Ammon's horn (tissue), 1 donor: ENCODE results near the gene NAALADL2.
"Not testable (repeated sequence)": the region's sequence is repeated elsewhere in the genome, so short reads cannot be mapped to it uniquely, and the experiment has no call there.

Experiments
- DNase-seq: peaks from one replicate; pipeline ENCODE4 v3.0.0-alpha.2; 2016; ENCODE audit warnings: low spot score

The NAALADL2 gene

DNA sequence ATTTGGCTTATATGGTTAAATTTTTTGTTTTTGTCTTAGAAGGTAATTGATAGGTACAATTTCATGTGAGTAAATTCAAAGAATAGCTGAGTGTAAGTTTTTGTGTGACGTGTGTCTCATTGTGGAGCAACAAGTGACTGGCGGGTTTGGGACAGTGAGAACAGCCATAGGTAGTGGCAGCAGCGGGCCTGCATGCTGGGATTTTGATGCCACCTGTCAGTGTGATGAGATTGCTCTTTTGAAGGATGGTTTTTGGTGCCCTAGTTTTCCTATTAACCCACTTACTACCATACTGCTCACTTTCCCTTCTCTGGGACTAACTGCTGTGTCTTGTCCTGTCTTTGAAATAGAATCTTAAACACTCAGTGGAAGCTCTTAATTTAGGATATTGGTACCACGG lies 522.6 kb downstream of the NAALADL2 start:
- no peak for DNase-seq

DNA sequence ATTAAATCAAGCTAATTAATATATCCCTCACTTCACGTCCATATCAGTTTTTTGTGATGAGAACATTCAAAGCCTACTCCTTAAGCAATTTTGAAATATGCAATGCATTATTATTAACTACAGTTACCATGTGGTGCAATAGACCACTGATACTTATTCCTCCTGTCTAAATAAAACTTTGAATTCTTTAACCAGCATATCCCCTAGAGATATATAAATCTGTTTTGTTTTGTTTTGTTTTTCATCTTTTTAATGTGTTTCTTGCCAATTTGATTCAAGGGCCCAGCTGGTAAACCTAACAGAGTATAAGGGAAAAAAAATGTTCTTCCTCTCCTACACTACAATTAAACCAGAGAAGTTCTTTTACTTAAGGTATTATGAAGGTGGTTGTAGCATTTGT lies 524.2 kb downstream of the NAALADL2 start:
- DNase-seq: no peak

DNA sequence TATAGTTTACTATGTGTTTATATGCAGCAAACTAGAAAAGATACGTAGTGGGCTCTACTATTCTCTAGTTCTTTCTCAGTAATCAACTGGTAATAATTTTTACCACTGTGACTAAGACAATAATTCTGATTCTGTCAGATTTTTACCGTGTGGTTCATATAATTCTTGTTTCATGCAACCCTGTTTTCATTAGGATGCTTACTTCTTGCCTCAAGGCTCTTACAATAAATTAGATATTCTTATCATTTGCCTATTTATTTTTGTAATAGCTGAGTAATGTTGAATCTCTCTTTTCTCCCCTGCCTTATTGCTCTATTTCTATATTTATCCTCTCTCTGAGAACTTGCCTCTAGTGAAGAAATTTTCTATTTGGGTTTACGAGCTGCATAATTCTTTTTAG lies 524.7 kb downstream of the NAALADL2 start:
- no peak for DNase-seq

DNA sequence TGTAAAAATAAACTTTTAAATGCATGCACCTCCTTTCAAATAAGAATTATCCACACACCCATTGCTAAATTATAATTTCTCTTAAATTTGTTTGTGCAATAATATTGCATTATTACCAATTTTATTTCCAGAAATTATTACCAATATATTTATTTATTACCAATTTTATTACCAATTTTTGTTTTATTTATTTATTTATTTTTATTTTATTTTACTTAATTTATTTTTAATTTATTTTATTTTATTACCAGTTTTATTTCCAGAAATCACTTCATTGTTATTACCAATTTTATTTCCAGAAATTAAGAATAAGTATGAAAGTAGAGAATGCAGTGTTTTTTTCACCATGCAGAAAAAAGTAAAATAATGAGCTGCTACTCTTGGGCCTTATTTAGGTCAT lies 525.4 kb downstream of the NAALADL2 start:
- DNase-seq: no peak

DNA sequence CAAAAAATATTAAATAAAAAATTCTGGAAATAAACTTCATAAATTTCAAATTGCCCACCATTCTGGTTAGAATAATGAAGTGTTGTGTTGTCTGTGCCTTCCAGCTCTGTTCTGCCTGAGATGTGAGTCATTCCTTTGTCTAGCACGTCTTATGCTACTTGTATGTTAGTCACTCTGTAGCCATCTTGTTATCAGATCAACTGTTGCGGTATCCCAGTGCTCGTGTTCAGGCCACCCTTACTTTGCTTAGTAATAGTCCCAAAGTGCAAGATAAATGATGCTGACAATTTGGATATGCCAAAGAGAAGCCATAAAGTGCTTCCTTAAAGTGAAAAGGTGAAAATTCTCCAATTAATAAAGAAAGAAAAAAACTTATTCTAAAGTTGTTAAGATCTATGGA lies 527.5 kb downstream of the NAALADL2 start:
- DNase-seq: no peak

DNA sequence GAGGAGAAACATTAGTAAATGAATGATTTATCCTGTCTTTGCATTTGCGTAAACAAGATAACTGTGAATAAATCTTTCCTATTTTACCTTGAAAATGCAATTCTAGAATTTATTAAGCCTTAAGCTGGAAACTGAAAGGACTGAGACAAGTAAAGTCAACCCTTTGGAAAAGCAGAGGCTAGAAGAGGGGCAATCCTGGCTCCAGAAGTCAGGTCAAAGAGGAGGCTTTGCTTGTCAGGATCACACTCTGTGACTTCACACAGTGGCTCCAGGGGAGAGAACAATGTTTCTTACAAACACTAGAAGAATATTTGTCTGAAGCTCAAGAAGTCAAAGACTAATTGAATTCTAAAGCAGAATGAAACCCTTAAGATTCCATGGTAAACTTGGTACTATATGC lies 530.4 kb downstream of the NAALADL2 start:
- no peak for DNase-seq

DNA sequence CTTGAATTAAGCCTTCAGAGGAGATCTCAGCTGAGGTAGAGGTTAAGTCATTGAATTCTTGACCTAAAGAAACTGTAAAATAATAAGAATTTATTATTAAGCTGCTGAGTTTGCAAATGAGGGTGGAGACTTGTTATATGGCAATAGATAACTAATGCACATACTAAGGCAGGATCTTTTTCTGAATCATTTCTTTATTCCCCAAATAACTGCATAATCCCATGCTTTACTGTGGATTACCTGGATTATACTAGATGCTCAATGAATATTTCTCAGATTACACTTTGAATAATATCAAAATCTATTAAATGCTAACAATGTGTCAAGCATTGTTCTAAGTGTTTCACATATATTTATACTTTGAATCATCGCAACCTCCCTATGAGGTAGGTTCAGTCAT lies 532.5 kb downstream of the NAALADL2 start:
- DNase-seq: no peak

DNA sequence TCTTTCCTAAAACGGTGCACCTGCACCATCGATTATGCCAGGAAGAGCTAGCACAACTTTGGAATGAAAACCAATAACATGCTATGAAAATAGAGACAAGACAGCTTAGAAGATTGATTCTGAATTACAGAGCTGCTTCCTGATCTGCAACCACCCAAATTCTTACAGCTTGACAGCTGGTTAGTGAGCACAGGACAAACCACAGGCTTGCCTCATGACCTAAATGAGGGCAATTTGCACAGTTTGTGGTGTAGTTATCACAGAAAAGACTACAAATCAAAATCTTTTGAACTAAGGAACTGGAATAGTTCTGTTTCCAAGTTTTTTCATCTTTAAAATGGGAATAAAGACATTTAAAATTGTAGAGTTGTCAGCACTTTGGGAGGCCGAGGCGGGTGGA lies 533.5 kb downstream of the NAALADL2 start:
- DNase-seq: no peak

DNA sequence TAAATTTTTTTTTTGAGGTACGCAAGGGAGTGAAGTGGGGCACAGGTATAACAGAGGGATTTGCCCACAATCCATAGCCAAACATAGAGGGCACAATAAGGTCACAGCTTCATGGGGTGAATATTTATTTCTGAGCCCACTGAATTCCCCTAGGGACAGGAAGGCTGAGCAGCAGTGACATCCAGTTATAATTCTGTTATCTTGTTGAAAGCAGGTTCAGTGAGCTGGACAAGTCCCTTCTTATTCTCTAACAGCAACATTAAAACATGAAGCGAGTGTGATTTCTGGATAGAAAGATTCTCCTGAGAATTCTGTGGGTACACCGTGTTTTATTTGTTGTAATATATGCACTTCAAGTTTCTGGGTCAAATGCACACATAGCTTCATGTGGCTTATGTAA lies 538.2 kb downstream of the NAALADL2 start:
- no peak for DNase-seq

DNA sequence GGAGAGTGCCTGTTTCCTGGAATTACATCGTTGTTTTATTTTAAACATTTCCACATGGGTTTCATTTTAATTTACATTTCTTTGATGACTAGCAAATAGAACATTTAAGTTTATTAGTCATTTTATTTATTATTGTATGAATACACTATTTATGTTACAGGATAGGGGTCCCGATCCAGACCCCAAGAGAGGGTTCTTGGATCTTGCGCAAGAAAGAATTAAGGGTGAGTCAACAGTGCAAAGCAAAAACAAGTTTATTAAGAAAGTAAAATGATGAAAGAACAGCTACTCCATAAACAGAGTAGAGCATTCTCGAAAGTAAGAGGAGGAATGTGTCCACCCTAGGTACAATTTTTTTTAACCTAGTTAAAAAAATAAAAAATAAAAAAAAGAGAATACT lies 539.5 kb downstream of the NAALADL2 start:
- no peak for DNase-seq

DNA sequence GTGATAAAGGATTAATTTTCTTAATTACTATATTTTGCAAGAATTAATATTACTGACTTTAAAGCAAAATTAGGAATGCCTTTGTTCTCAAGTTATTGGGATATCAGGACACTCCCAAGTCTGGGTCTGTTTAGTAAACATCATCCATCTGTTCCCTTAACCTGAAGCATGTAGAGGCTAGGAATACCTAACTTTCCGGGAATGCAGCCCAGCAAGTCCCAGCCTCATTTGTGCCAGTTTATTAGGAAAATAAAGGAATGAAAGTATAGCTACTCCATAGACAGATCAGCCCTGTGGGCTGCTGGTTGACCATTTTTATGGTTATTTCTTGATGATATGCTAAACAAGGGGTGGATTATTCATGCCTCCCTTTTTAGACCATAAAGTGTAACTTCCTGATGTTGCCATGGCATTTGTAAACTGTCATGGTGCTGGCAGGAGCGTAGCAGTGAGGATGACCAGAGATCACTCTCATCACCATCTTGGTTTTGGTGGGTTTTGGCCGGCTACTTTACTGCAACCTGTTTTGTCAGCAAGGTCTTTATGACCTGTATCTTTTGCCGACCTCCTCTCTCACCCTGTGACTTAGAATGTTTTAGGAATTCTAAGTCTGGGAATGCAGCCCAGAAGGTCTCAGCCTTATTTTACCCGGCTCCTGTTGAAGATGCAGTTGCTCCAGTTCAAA lies 540.2 kb downstream of the NAALADL2 start:
- DNase-seq: no peak

DNA sequence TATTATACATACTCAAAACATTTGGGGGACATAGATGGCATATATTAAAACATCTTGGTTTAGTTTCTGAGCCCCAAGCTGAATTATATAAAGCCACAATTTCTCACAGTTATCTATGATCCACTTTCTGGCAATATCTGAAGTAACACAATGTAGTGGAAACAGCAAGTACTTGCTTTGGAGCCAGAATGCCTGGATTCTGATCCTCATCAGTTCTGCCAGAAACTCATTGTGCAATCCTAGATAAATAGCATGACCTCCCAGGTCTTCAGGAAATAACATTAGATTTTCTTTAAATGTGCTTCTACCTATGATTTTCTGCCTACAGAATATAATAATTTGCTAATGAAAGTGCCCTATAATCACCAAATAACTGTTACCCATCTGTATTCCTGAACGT lies 544.9 kb downstream of the NAALADL2 start:
- DNase-seq: no peak

DNA sequence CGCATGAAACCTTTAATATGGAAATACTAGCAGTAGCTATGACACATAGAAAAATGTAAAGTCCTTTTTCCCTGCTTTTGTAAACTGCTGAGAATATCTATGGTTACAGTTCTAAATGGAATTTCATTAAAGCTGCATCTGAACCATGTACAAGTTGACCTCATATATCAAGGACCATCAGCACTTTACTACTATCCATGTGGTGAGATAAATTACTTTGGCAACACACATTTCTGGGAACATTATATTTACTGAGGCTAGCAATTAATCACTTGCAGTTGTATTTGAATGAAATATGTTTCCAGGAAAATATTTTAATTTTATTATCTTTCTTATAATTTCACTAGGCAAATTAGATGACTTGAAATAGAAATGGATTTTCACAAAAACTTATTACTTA lies 545.5 kb downstream of the NAALADL2 start:
- no peak for DNase-seq

DNA sequence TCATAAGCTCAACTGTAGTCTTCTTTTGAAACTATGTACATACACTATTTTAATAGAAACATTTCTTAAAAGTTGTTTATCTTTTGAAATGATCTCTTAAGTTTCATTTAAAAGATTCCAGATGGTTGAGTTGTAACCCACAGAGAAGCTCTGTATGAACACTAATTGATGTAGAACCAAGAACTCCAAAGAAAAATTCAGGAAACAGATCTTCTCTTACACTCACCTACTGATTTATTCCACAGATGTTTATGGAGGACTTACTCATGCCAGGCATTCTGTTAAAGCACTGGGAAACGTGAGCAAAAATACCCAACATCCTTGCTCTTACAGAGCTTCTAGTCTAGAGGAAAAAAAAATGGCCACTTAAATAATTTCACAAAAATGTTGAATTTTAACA lies 551.1 kb downstream of the NAALADL2 start:
- no peak for DNase-seq

DNA sequence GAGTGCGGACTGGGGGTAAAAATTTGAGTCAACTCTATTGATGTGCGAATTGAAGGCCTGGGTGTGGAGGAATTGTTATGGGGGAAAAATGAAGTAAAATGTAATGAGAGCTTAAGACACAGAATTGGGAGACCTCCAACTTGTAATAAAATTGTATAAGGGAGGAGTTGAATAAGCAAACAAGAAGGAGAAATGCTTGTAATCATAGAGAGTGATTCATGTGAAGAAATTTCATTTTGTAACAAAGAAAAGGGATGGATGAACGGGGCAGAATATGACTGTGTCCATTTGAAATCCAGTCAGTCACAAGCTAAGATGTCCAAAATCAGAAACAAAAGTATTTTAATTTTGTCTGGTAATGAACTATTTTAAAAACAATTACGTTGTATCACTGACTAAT lies 552.3 kb downstream of the NAALADL2 start:
- DNase-seq: no peak

DNA sequence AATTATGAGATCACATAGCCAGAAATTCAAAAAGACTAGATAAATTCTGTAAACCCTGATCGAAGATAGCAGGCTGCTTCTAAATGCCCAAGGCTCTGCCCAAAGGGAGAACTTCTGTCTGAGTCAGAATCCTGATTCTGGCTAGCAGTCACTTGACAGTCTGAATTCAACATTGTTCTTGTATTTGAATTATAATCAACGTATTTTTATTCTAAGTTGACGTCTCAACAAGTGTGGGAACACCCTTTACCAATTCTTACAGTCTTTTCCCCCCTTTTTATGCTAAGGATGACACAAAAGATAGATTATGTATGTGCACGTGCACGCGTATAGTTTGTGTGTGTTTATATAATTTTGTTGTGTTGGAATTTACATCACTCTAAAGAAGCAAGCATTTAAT lies 552.8 kb downstream of the NAALADL2 start:
- DNase-seq: no peak

DNA sequence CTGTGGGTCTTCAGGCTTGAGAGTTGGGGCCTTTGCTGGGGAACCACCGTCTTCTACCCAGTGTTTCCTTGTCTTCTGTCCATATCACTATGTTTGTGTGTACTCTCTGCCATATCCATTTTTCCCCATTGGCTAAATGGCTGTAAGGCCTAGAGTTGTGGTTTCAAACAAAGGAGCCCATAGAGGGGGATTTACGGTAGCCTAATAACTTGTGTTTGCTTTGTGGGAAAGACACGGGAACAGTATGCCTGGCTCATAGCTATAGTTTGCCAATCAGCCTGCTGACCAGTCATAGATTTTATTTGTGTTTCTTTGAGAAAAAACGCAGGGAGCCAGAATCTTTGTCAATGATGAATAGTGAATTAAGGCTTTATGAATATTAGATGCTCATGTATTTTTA lies 554.8 kb downstream of the NAALADL2 start:
- DNase-seq: no peak

DNA sequence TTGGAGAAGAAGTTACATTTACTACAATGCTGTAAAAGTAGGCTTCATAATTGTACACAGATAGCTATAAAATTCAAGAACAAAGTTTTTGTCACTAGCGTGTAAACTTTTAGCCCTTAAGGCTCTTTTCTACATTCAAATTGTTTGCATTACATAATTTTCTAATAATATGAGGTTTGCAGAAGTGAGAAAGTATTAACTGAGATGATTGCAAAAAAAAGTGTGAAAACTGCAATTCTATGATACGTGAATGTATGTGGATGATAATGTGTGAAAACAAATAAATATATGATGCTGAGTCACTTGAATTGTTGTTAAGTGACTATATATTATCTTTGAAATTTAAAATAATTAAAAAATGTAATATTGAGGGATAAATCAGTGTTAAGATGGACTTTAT lies 557.5 kb downstream of the NAALADL2 start:
- DNase-seq: no peak

DNA sequence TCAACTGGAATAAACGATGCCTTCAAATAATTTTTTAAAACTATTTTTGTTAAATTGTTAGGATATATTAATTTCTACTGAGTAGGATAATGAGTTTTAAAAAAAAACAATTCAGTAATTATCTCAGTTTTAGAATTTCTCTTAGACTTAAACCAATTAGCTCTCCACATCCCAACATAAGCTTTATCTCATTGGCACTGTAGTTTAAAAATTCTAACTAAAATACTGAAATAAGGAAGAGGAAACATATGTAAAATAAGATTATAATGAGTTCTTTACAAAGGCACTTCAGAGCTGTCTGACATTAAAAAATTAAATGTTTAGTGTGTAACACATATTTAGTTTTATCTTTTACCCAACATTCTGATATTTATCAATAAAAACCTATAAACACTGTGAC lies 558.3 kb downstream of the NAALADL2 start:
- DNase-seq: no peak

DNA sequence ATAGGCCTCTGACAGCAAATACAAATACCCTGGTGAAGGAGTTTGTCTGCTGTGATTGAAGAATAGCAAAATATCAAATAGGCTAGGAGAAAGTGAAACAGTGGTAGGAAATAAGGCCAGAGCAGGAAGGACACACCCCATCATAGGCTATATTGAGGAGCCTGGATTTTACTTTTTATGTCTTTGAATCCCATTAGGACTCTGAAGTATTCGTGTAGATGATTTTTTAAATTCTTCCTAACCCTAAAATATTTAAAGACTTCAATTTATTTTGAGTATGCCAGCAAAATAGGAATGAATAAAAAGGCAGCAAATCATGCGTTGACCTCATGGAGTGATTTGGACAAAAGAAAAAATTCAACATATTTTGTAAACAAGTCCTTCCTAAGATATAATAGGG lies 562.8 kb downstream of the NAALADL2 start:
- DNase-seq: no peak

DNA sequence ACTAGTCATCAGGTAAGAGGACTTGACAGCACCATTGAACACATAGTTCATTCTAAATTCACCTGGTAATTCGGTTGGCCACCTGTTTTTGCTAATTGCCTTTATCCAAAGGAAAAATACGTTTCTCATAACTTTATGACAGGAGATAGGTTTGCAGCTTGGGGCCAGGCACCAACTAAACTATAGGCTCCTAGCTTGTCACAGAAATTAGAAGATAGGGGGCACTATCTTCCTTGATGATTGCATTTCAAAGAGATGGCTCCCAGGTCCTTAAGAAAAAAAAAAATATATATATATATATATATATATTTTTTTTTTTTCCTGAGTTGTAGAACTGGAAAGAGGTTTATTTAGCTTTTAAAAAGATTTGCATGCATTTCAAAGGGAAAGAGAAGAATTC lies 563.6 kb downstream of the NAALADL2 start:
- no peak for DNase-seq

DNA sequence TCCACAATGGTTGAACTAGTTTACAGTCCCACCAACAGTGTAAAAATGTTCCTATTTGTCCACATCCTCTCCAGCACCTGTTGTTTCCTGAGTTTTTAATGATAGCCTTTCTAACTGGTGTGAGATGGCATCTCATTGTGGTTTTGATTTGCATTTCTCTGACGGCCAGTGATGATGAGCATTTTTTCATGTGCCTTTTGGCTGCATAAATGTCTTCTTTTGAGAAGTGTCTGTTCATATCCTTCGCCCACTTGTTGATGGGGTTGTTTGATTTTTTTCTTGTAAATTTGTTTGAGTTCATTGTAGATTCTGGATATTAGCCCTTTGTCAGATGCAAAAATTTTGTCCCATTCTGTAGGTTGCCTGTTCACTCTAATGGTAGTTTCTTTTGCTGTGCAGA lies 564.7 kb downstream of the NAALADL2 start:
- DNase-seq: not testable (repeated sequence)

DNA sequence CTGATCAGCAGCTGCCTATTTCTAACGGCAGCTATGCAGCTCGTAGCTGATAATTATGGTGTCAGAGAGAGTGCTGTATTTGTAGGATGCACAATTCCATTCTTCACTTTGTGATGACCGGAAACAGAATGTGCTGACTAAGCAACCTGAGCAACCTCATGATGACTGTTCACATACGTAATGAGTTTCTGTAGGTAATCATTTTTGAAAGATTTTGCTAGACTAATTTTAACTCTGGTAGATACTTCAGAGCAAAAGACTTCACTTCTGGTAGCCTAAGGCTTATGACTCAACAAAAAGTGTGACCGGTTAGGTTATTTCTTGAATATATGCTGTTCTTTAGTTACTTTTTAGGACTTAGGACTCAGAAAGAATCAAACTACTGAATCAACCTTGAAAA lies 567.7 kb downstream of the NAALADL2 start:
- DNase-seq: no peak

DNA sequence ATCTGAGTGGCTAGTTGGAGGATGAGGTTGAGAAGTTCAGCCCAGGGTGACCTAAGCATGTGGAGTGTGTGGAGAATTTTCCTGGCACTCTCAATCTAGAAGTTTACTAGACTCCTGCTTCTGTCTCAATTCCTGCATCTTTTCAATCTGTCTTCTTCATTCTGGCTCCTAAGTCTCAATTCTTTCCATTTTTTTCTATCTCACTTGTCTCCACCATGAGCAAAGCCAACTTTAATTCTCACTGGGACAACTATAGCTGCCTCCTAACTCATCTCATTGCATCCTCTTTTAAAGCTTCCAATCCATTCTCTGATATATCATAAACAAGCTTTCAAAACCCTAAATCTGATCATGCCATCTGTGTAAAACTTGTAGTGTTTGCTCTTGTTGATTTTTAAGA lies 569.3 kb downstream of the NAALADL2 start:
- DNase-seq: no peak
